Measurements from ENCODE around the gene PXDN. TPM values are rescaled to one million over a fixed set of nuclear protein-coding genes. Genes with fewer than 3 reads are reported as not detected.

The PXDN gene
- total and polyA plus RNA-seq, 2 donors (not counting 3 experiments of a cell fraction or from before 2014, with no cell fraction given) = 231 to 308 TPM

- dilution Hi-C loops (cut with MboI; ENCODE audit: extremely low pct_ligation_motif_present, low sequenced_read_pairs) = no loop called here
- CTCF ChIA-PET = interaction anchor here (0.7 kb wide), 1 partner anchor 58 kb away, joined by 3 read pairs; no protein-coding TSS in a partner anchor
- Histone ChIP-seq H3K9me1 (replicated peaks; ENCODE audit: control insufficient read depth, extremely low read depth, insufficient read depth, low read length) (no peaks in the 10 kb centered on the region), H3K9me3 (replicated peaks; ENCODE audit: control insufficient read depth, insufficient read depth, low read length) (no peaks in the 10 kb centered on the region), H2AFZ (ENCODE audit: low read depth, low read length) (no peak overlapping the region), H3K36me3 (ENCODE audit: control insufficient read depth in 2 of 2, extremely low read depth in 1 of 2, insufficient read depth in 2 of 2, low read length in 2 of 2) (no peaks in the 10 kb centered on the region), H3K27me3 (ENCODE audit: control insufficient read depth in 2 of 2, insufficient read depth in 2 of 2, low read length in 2 of 2) (peaks cover 0 to 4% of the 10 kb centered on the region in 2 experiments), H3K9ac (replicated peaks; ENCODE audit: extremely low read depth, insufficient read depth, low read length) (peak overlapping the region; percentile 86), H3K79me2 (ENCODE audit: control insufficient read depth, insufficient read depth, low read length) (peaks cover 33% of the 10 kb centered on the region), H4K20me1 (replicated peaks; ENCODE audit: control insufficient read depth, extremely low read depth, insufficient read depth, low read length) (no peaks in the 10 kb centered on the region), H3K4me3 (replicated peaks in 1 of 3; ENCODE audit: insufficient read depth in 1 of 3, low read depth in 1 of 3, low read length in 3 of 3) (peak overlapping the region; percentile 63 to 82 (median 65)), H3K4me1 (ENCODE audit: control insufficient read depth, extremely low read depth, insufficient read depth, low read length) (peaks cover 23% of the 10 kb centered on the region), H3K4me2 (ENCODE audit: insufficient read depth, low read length) (peak overlapping the region; percentile 76), H3K27ac (ENCODE audit: insufficient read depth, low read depth, low read length) (peak overlapping the region; percentile 67)
- POLR2A ChIA-PET = interaction anchor here (0.6 to 0.8 kb wide), 2 partner anchors 36 to 92 kb away, joined by 3 read pairs; no protein-coding TSS in a partner anchor
- intact Hi-C loops (cut with micrococcal nuclease) = loop anchor here (2.0 kb wide), 1 partner anchor 1067 kb away; the partner anchor contains the start of gene TMEM18
- no TSS peak for BruUV-seq (replicated peaks)
- TF ChIP-seq MYC (IDR thresholded peaks at IDR 0.05; ENCODE audit: low read depth, low read length) (no peak), FOS (IDR thresholded peaks at IDR 0.05; ENCODE audit: borderline replicate concordance, insufficient read depth, low read length) (no peak), CTCF (IDR thresholded peaks at IDR 0.05; ENCODE audit: extremely low read depth in 1 of 2, insufficient read depth in 1 of 2, low read depth in 1 of 2, low read length in 2 of 2) (no peak), EZH2 (IDR thresholded peaks at IDR 0.05; ENCODE audit: borderline replicate concordance, low read depth, low read length, severe bottlenecking) (no peak), MAX (IDR thresholded peaks at IDR 0.05; ENCODE audit: insufficient read depth, insufficient read length) (no peak), JUN (IDR thresholded peaks at IDR 0.05; ENCODE audit: borderline replicate concordance, insufficient read depth, insufficient read length, low read depth) (no peak)
- DNase-seq (ENCODE audit: low read depth, low spot score) (peak; percentile 42), FAIRE-seq (no peak)
Observed at GRCh38 chr2:1744151-1744445, 217 bp downstream of the PXDN start.
